Cardiac septum (tissue), 1 donor: ENCODE results near the gene OR13C4. TPM values are rescaled to one million over a fixed set of nuclear protein-coding genes. Genes with fewer than 3 reads are reported as not detected.

Experiments
- total RNA-seq: library from RNA; stranded (reverse); fragmentation: NEBNext Ultra II Directional; extraction: Animal tissue kit (Norgen Biotek cat#: 25700); gene quantifications from one replicate; pipeline ENCODE4 v1.2.1, GENCODE V29; 2021
- donor health status: DM: no; HTN: no; CAD: no.

OR13C4 gene
- total RNA-seq, 1 donor from 2014 or later: not detected

Other genes with a start within 250 kb of the OR13C4 start
- not detected for gene OR13F1, start 22.9 kb downstream of the OR13C4 start, total RNA-seq
- gene OR13C3, start 9.6 kb upstream of the OR13C4 start, total RNA-seq: not detected
- not detected for gene OR13C8, start 42.0 kb upstream of the OR13C4 start, total RNA-seq
- not detected for gene OR13C5, start 72.2 kb upstream of the OR13C4 start, total RNA-seq
- not detected for gene OR13C2, start 78.4 kb upstream of the OR13C4 start, total RNA-seq
- not detected for gene OR13C9, start 91.0 kb upstream of the OR13C4 start, total RNA-seq
- not detected for gene OR13D1, start 167.3 kb upstream of the OR13C4 start, total RNA-seq
- 27.1 TPM for gene NIPSNAP3A, start 220.5 kb upstream of the OR13C4 start, total RNA-seq
- gene NIPSNAP3B, start 236.9 kb upstream of the OR13C4 start, total RNA-seq: 16.8 TPM